ENCODE measurements around the gene ENG. TPM values are rescaled to one million over a fixed set of nuclear protein-coding genes. Genes with fewer than 3 reads are reported as not detected.

Gene ENG
- polyA plus RNA-seq, 3 donors, result 15.7 to 26.0 (median 17.9) TPM

DNA sequence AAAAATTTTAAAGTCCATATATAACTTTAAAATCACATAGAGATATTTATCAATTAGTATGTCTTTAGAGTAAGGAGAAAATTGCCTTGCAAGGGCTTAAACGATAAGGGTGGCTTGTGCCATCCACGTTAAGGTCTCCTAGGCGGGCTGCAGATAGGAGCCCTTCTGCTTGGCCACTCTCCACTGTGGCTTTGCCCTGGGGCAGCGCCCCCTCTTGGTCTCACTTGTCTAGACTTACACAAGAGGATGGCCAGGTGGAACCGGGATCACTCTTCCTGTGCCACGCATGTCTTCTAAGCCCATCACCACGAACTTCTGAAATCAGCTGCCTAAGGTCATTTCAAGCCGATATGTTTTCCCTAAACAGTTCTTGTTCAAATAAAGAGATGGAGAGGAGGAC lies 48.8 kb downstream of the ENG start:
- no peak overlapping the region for H3K27ac ChIP-seq (ENCODE audit: low read depth in 1 of 2, low read length in 2 of 2)
- H3K4me1 ChIP-seq (ENCODE audit: control insufficient read depth in 1 of 2, insufficient read depth in 2 of 2, low read length in 2 of 2), result peaks cover 32 to 37% of the 10 kb centered on the region in 2 donors
- H2AFZ ChIP-seq (ENCODE audit: insufficient read depth, low read depth, low read length, poor library complexity, severe bottlenecking), result no peak overlapping the region
- Mint-ChIP-seq H3K27ac (peak overlapping the region in 1 of 7 donors; percentile 69), H3K4me3 (no peak overlapping the region), H3K36me3 (peaks cover 26 to 41% of the 10 kb centered on the region in 2 donors), H3K27me3 (ENCODE audit: low read depth in 3 of 3) (peaks cover 0 to 2% (median 0%) of the 10 kb centered on the region in 3 donors), H3K4me1 (peaks cover 35% of the 10 kb centered on the region), H3K9me3 (peaks cover 0 to 2% (median 0%) of the 10 kb centered on the region in 7 donors)
- peaks cover 27% of the 10 kb centered on the region in 2 donors for H3K36me3 ChIP-seq (replicated peaks in 1 of 2; ENCODE audit: control insufficient read depth in 1 of 2, insufficient read depth in 2 of 2, low read length in 2 of 2)
- intact Hi-C loops (cut with micrococcal nuclease), result no loop called here
- DNase-seq, result no peak
- H3K79me2 ChIP-seq (ENCODE audit: insufficient read depth, low read length), result peaks cover 22% of the 10 kb centered on the region
- peak; percentile 45 for TF ChIP-seq CTCF (IDR thresholded peaks at IDR 0.05)
- no peaks in the 10 kb centered on the region for H3K9me3 ChIP-seq (replicated peaks in 1 of 2; ENCODE audit: control insufficient read depth in 1 of 2, insufficient read depth in 1 of 2, low read length in 2 of 2)
- peaks cover 10% of the 10 kb centered on the region for H4K20me1 ChIP-seq (ENCODE audit: insufficient read depth, low read length)
- H3K27me3 ChIP-seq (ENCODE audit: control insufficient read depth in 2 of 2, insufficient read depth in 2 of 2, low read length in 2 of 2), result no peaks in the 10 kb centered on the region
- WGBS (ENCODE audit: insufficient coverage), result 88% methylated on average over 6 of the region's 8 CpGs
- no peak overlapping the region for H3K9ac ChIP-seq (ENCODE audit: insufficient read depth, low read length, poor library complexity, severe bottlenecking)
- H3K4me2 ChIP-seq (replicated peaks; ENCODE audit: extremely low read depth, low read length, poor library complexity, severe bottlenecking), result no peak overlapping the region
- no peak overlapping the region for H3K4me3 ChIP-seq (replicated peaks in 1 of 3; ENCODE audit: low read depth in 2 of 3, low read length in 3 of 3)

DNA sequence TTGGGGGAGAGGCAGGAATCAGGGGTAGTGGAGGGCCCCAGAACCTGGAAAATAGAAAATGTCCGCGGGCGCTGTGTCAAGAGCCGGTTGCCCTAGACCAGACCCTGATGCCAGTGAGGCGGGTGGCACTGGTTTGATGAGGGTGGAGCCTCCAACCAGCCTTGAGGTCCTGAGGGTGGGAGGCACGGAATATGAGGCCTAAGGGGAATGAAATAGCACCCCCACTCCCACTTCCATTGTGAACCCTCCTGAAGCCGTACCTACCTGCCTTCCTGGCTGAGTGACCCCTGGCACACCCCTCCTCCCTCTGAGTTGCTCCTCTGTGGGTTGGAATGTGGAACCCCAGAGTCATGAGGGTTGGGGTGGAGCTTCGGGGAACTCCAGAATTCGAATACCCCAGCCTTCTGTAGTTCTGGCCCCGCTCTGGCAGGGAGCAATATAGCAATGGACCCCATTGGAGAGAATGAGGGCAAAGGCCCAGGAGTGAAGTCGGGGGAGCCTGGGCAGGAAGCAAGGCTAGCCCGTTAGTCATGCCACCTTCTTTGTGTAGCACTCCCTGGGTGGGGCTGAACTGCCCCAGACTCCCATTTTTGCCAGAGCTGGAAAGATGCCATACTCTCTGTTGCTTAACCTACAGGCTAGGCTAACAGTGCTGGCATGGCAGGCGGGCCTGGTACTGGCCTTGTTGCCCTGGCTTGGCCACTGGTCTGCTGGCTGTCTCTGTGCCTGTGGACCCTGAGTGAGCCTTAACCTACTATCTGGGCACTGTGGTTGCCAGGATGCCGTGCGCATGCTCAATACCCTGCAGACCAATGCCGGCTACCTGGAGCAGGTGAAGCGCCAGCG lies 50.7 kb downstream of the ENG start:
- intact Hi-C loops (cut with micrococcal nuclease), result loop anchor here in 1 of 2 donors (5.0 kb wide), 2 partner anchors 34 to 64 kb away; no protein-coding TSS in a partner anchor
- Histone ChIP-seq H3K9me3 (replicated peaks in 1 of 2; ENCODE audit: control insufficient read depth in 1 of 2, insufficient read depth in 1 of 2, low read length in 2 of 2) (no peaks in the 10 kb centered on the region), H3K9ac (ENCODE audit: insufficient read depth, low read length, poor library complexity, severe bottlenecking) (peak overlapping the region; percentile 85), H3K36me3 (replicated peaks in 1 of 2; ENCODE audit: control insufficient read depth in 1 of 2, insufficient read depth in 2 of 2, low read length in 2 of 2) (peaks cover 18 to 19% of the 10 kb centered on the region in 2 donors), H2AFZ (ENCODE audit: insufficient read depth, low read depth, low read length, poor library complexity, severe bottlenecking) (peak overlapping the region; percentile 82), H3K4me2 (replicated peaks; ENCODE audit: extremely low read depth, low read length, poor library complexity, severe bottlenecking) (peak overlapping the region; percentile 97), H3K4me3 (replicated peaks in 1 of 3; ENCODE audit: low read depth in 2 of 3, low read length in 3 of 3) (peak overlapping the region; percentile 67 to 92 (median 72)), H3K4me1 (ENCODE audit: control insufficient read depth in 1 of 2, insufficient read depth in 2 of 2, low read length in 2 of 2) (peaks cover 33 to 37% of the 10 kb centered on the region in 2 donors), H4K20me1 (ENCODE audit: insufficient read depth, low read length) (peaks cover 10% of the 10 kb centered on the region), H3K27me3 (ENCODE audit: control insufficient read depth in 2 of 2, insufficient read depth in 2 of 2, low read length in 2 of 2) (no peaks in the 10 kb centered on the region), H3K79me2 (ENCODE audit: insufficient read depth, low read length) (peaks cover 22% of the 10 kb centered on the region), H3K27ac (ENCODE audit: low read depth in 1 of 2, low read length in 2 of 2) (peak overlapping the region; percentile 74 to 94)
- peaks cover 20 to 27% of the 10 kb centered on the region in 2 donors for H3K36me3 Mint-ChIP-seq
- WGBS (ENCODE audit: insufficient coverage), result 48% methylated on average over 14 of the region's 18 CpGs
- H3K4me3 Mint-ChIP-seq, result peak overlapping the region; percentile 94
- H3K27me3 Mint-ChIP-seq (ENCODE audit: low read depth in 3 of 3), result peaks cover 0 to 2% (median 0%) of the 10 kb centered on the region in 3 donors
- no peak for TF ChIP-seq CTCF (IDR thresholded peaks at IDR 0.05)
- peaks cover 32% of the 10 kb centered on the region for H3K4me1 Mint-ChIP-seq
- DNase-seq, result peak in 2 of 3 donors; percentile 57 to 63
- H3K27ac Mint-ChIP-seq, result peak overlapping the region; percentile 88 to 94 (median 89)
- peaks cover 0 to 2% (median 0%) of the 10 kb centered on the region in 7 donors for H3K9me3 Mint-ChIP-seq

Data from CD14-positive monocyte (primary cell).